SK-N-SH (cell line): Measurements from ENCODE around the gene ING1. TPM values are rescaled to one million over a fixed set of nuclear protein-coding genes. Genes with fewer than 3 reads are reported as not detected.

Experiments used
- CTCF ChIA-PET: fragments of 300-600, 350-600 bp; formaldehyde crosslinking; extraction: SDS; loops from one replicate; lab custom pipeline; 2021; lab: Yijun Ruan, JAX
- POLR2A ChIA-PET: fragments of 350-600 bp; sonication (Branson Sonifier 250); formaldehyde crosslinking; extraction: SDS; loops from one replicate; lab custom pipeline; 2020; ENCODE audit warnings: antibody characterized with exemption, inconsistent platforms; lab: Yijun Ruan, JAX
- DNase-seq: peaks from one replicate; pipeline ENCODE4 v3.0.0; 2012
- H2AFZ ChIP-seq: fragments of 200-600 bp; sonication (generic); 2 replicates; pipeline ENCODE4 v1.8.1; 2016; ENCODE audit warnings: antibody characterized with exemption, mild to moderate bottlenecking, low read depth
- H3F3A ChIP-seq: fragments of 200-600 bp; sonication (generic); replicated peaks from 2 replicates; pipeline ENCODE3; 2016; ENCODE audit warnings: antibody characterized with exemption, mild to moderate bottlenecking; ENCODE audit not compliant: insufficient read depth
- H3K27ac ChIP-seq, 2 experiments: fragments of 200-500 bp in 1 of 2; fragments of 200-600 bp in 1 of 2; sonication (Bioruptor generic) in 1 of 2; sonication (generic), shearing (Covaris generic) in 1 of 2; 2 replicates each; pipeline versions ENCODE4 v1.5.1 to v1.6.1; 2014 to 2016; ENCODE audit warnings: low read depth in 2 of 2, inconsistent platforms in 1 of 2, low read length in 1 of 2, mild to moderate bottlenecking in 1 of 2, mixed read lengths in 1 of 2
- H3K27me3 ChIP-seq: fragments of 200-600 bp; sonication (generic), shearing (Covaris generic); 2 replicates; pipeline ENCODE4 v1.6.1; 2016; ENCODE audit warnings: mixed run types; ENCODE audit not compliant: insufficient read depth
- H3K36me3 ChIP-seq, 2 experiments: fragments of 200-500 bp in 1 of 2; fragments of 200-600 bp in 1 of 2; sonication (Bioruptor generic) in 1 of 2; sonication (generic) in 1 of 2; replicated peaks in 1 of 2; 2 replicates each; pipeline versions ENCODE3 to v1.5.1; 2014 to 2016; ENCODE audit warnings: low read length in 1 of 2, mild to moderate bottlenecking in 1 of 2; ENCODE audit not compliant: insufficient read depth in 2 of 2, control insufficient read depth in 1 of 2
- H3K4me1 ChIP-seq, 2 experiments: fragments of 200-500 bp in 1 of 2; fragments of 200-600 bp in 1 of 2; sonication (Bioruptor generic) in 1 of 2; sonication (generic), shearing (Covaris generic) in 1 of 2; 2 replicates each; pipeline versions ENCODE4 v1.5.1 to v1.6.1; 2014 to 2016; ENCODE audit warnings: low read depth in 1 of 2, low read length in 1 of 2, mixed run types in 1 of 2; ENCODE audit not compliant: insufficient read depth in 2 of 2, control insufficient read depth in 1 of 2
- H3K4me2 ChIP-seq: fragments of 200-600 bp; sonication (generic), shearing (Covaris generic); 2 replicates; pipeline ENCODE4 v1.6.1; 2017; ENCODE audit warnings: mixed run types
- H3K4me3 ChIP-seq, 2 experiments: fragments of 200-500 bp in 1 of 2; fragments of 200-600 bp in 1 of 2; sonication (Bioruptor generic) in 1 of 2; sonication (generic), shearing (Covaris generic) in 1 of 2; 2 replicates each; pipeline versions ENCODE4 v1.5.1 to v1.8.1; 2014 to 2016; ENCODE audit warnings: low read depth in 2 of 2, inconsistent platforms in 1 of 2, low read length in 1 of 2, mild to moderate bottlenecking in 1 of 2, mixed read lengths in 1 of 2, moderate library complexity in 1 of 2
- H3K79me2 ChIP-seq: fragments of 200-600 bp; sonication (generic); 2 replicates; pipeline ENCODE4 v1.8.1; 2017; ENCODE audit warnings: mild to moderate bottlenecking; ENCODE audit not compliant: insufficient read depth
- H3K9ac ChIP-seq: fragments of 200-600 bp; sonication (generic); 2 replicates; pipeline ENCODE4 v1.6.1; 2017; ENCODE audit warnings: mixed run types
- H3K9me2 ChIP-seq: fragments of 200-600 bp; sonication (generic); 2 replicates; pipeline ENCODE4 v1.6.1; 2017; ENCODE audit warnings: mixed run types
- H3K9me3 ChIP-seq: fragments of 200-600 bp; sonication (generic); 2 replicates; pipeline ENCODE4 v1.6.1; 2017; ENCODE audit warnings: mixed run types, mild to moderate bottlenecking, moderate library complexity
- H4K20me1 ChIP-seq: fragments of 200-600 bp; sonication (generic); 2 replicates; pipeline ENCODE4 v1.6.1; 2017; ENCODE audit warnings: mild to moderate bottlenecking, mixed run types; ENCODE audit not compliant: insufficient read depth
- CHD2 ChIP-seq: fragments of 150-350 bp; IDR thresholded peaks from 2 replicates; pipeline ENCODE4 v1.6.1; 2018; ENCODE audit warnings: low read length; ENCODE audit not compliant: partially characterized antibody
- CTCF ChIP-seq: fragments of 200-600 bp; sonication (generic); IDR thresholded peaks from 2 replicates; pipeline ENCODE4 v1.6.1; 2017; ENCODE audit warnings: antibody characterized with exemption, mild to moderate bottlenecking, moderate library complexity
- ELF1 ChIP-seq: IDR thresholded peaks from 2 replicates; pipeline ENCODE4 v1.4.0; 2012
- EZH2phosphoT487 ChIP-seq: fragments of 200-600 bp; sonication (generic); IDR thresholded peaks from 2 replicates; pipeline ENCODE4 v1.6.1; 2017; ENCODE audit warnings: low read depth, mixed run types, mild to moderate bottlenecking, antibody characterized with exemption, moderate library complexity, borderline replicate concordance
- FOSL2 ChIP-seq: IDR thresholded peaks from 2 replicates; pipeline ENCODE4 v1.4.0; 2012; ENCODE audit warnings: low read depth, mild to moderate bottlenecking, moderate library complexity, borderline replicate concordance
- FOXJ3 ChIP-seq: sonication (generic); formaldehyde crosslinking; IDR thresholded peaks from 2 replicates; pipeline ENCODE4 v1.5.1; 2020; ENCODE audit warnings: mild to moderate bottlenecking, missing genetic modification reagents
- IRF3 ChIP-seq: fragments of 150-350 bp; IDR thresholded peaks from 2 replicates; pipeline ENCODE4 v1.6.1; 2016; ENCODE audit warnings: mild to moderate bottlenecking, low read depth, low read length
- NFIC ChIP-seq: IDR thresholded peaks from 2 replicates; pipeline ENCODE4 v1.4.0; 2012; ENCODE audit warnings: borderline replicate concordance
- NRF1 ChIP-seq: IDR thresholded peaks from 2 replicates; pipeline ENCODE4 v1.6.1; 2012; ENCODE audit warnings: low read depth, mild to moderate bottlenecking, low read length
- PBX3 ChIP-seq: IDR thresholded peaks from 2 replicates; pipeline ENCODE4; 2012
- POLR2AphosphoS5 ChIP-seq: IDR thresholded peaks from 2 replicates; pipeline ENCODE4 v1.6.1; 2012; ENCODE audit warnings: low read depth, low read length
- RAD21 ChIP-seq: IDR thresholded peaks from 2 replicates; pipeline ENCODE4 v1.6.1; 2012; ENCODE audit warnings: mild to moderate bottlenecking, low read length
- RFX5 ChIP-seq: IDR thresholded peaks from 2 replicates; pipeline ENCODE4 v1.6.1; 2012; ENCODE audit warnings: mild to moderate bottlenecking, improper control_type of control experiment, low read length
- SMC3 ChIP-seq: IDR thresholded peaks from 2 replicates; pipeline ENCODE4 v1.6.1; 2012; ENCODE audit warnings: low read depth, low read length, improper control_type of control experiment
- TAF1 ChIP-seq: IDR thresholded peaks from 2 replicates; pipeline ENCODE4 v1.6.1; 2012; ENCODE audit warnings: low read depth, mild to moderate bottlenecking, low read length, moderate library complexity, borderline replicate concordance
- TCF12 ChIP-seq: IDR thresholded peaks from 2 replicates; pipeline ENCODE4 v1.4.0; 2012
- USF1 ChIP-seq: IDR thresholded peaks from 2 replicates; pipeline ENCODE4 v1.4.0; 2012; ENCODE audit warnings: low read depth, borderline replicate concordance
- ZBTB33 ChIP-seq: IDR thresholded peaks from 2 replicates; pipeline ENCODE4 v1.4.0; 2012; ENCODE audit warnings: low read depth, borderline replicate concordance
- WGBS: methylation state at CpG from one replicate; pipeline ENCODE4 v1.1.6; 2017; ENCODE audit warnings: low lambda C conversion rate; 5-methylcytosine and 5-hydroxymethylcytosine counted together
- polyA plus RNA-seq, 3 experiments: library from polyadenylated mRNA; depleted of rRNA; stranded (reverse); fragments of >200 nt; gene quantifications; 2 replicates each; pipeline ENCODE4 v1.2.3, GENCODE V29; 2012

ING1 gene
- polyA plus RNA-seq, 1 of the 3 experiments (the other 2 are of a cell fraction), result 25.4 TPM

- no peak for TF ChIP-seq ZBTB33
- no peak for TF ChIP-seq FOXJ3
- TF ChIP-seq CHD2, result no peak
- no peak for TF ChIP-seq POLR2AphosphoS5
- no peak for TF ChIP-seq NRF1
- no peak for TF ChIP-seq RAD21
Observed at GRCh38 chr13:110698689-110699088, 14.8 kb upstream of the ING1 start (continued).

- POLR2A ChIA-PET, result no interaction called here
Observed at GRCh38 chr13:110699148-110700145, 14.1 kb upstream of the ING1 start.

GRCh38 chr13:110700186-110700585, 13.3 kb upstream of the ING1 start:
- WGBS, result over 99% methylated on average over 14 of the region's 14 CpGs
- Histone ChIP-seq H3K36me3 (peaks cover 42 to 45% of the 10 kb centered on the region in 2 experiments), H3K79me2 (peaks cover 64% of the 10 kb centered on the region)
- TF ChIP-seq ELF1 (no peak), FOSL2 (no peak), EZH2phosphoT487 (no peak), TAF1 (no peak), RFX5 (no peak), TCF12 (no peak), PBX3 (no peak), NRF1 (no peak), SMC3 (no peak), USF1 (no peak), CTCF (no peak), NFIC (no peak), IRF3 (no peak)

More at GRCh38 chr13:110699148-110700145, 14.1 kb upstream of the ING1 start:
- H4K20me1 ChIP-seq, result no peaks in the 10 kb centered on the region
- peaks cover 44 to 45% of the 10 kb centered on the region in 2 experiments for H3K36me3 ChIP-seq
- H3K9ac ChIP-seq, result no peak overlapping the region
- CTCF ChIA-PET, result no interaction called here
- H3K9me3 ChIP-seq, result no peaks in the 10 kb centered on the region
- H3K9me2 ChIP-seq, result no peaks in the 10 kb centered on the region
- H3K27ac ChIP-seq, result no peak overlapping the region
- no peaks in the 10 kb centered on the region for H3F3A ChIP-seq
- no peak for DNase-seq
- TF ChIP-seq POLR2AphosphoS5, result no peak
- H3K79me2 ChIP-seq, result peaks cover 56% of the 10 kb centered on the region
- H2AFZ ChIP-seq, result no peak overlapping the region
- H3K4me2 ChIP-seq, result no peak overlapping the region
- WGBS, result 90% methylated on average over 12 of the region's 15 CpGs
- H3K4me3 ChIP-seq, result no peak overlapping the region
- H3K27me3 ChIP-seq, result no peaks in the 10 kb centered on the region
- peaks cover 4 to 13% of the 10 kb centered on the region in 2 experiments; a peak in 2 of 4 replicates for H3K4me1 ChIP-seq

More at GRCh38 chr13:110700186-110700585, 13.3 kb upstream of the ING1 start:
- H3K4me2 ChIP-seq, result no peak overlapping the region
- H3K4me1 ChIP-seq, result peaks cover 4 to 18% of the 10 kb centered on the region in 2 experiments; a peak in 3 of 4 replicates
- no peaks in the 10 kb centered on the region for H3K27me3 ChIP-seq
- no peak for DNase-seq
- no peaks in the 10 kb centered on the region for H3K9me2 ChIP-seq
- POLR2A ChIA-PET, result no interaction called here
- CTCF ChIA-PET, result no interaction called here
- no peak overlapping the region for H3K4me3 ChIP-seq
- no peak overlapping the region for H3K27ac ChIP-seq
- H3K9me3 ChIP-seq, result no peaks in the 10 kb centered on the region
- H3F3A ChIP-seq, result no peaks in the 10 kb centered on the region
- H4K20me1 ChIP-seq, result no peaks in the 10 kb centered on the region
- H2AFZ ChIP-seq, result no peak overlapping the region
- H3K9ac ChIP-seq, result no peak overlapping the region
